Panc1 (cell line): ENCODE measurements around the gene ABAT.

ENCODE experiments used
- POLR2AphosphoS5 ChIP-seq: IDR thresholded peaks from 2 replicates; pipeline ENCODE4 v1.6.1; 2012; ENCODE audit warnings: mild to moderate bottlenecking, low read depth, low read length, moderate library complexity
- TF ChIP-seq, protein P1 (sequence below): fragments of 450-650 bp; IDR thresholded peaks from 2 replicates; pipeline ENCODE4 v1.5.1; 2017; ENCODE audit warnings: mild to moderate bottlenecking

DNA sequence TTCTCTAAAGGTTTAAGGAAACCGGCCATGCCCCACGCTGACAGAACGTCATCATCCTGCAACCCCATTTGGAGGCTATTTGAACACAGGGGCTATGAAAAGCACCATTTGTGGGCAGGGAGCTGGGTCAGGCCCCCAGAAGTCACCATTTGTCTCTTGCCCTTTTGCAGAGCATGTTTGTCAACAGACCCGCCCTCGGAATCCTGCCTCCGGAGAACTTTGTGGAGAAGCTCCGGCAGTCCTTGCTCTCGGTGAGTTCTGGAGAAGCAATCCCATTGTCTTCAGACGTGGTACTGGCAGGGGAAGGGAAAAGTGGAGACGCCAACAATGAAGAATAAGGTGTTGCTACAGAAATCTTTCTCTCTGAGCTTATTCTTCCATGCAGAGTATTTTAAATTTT, 89.5 kb downstream of the ABAT start:
- TF ChIP-seq, protein P1, sequence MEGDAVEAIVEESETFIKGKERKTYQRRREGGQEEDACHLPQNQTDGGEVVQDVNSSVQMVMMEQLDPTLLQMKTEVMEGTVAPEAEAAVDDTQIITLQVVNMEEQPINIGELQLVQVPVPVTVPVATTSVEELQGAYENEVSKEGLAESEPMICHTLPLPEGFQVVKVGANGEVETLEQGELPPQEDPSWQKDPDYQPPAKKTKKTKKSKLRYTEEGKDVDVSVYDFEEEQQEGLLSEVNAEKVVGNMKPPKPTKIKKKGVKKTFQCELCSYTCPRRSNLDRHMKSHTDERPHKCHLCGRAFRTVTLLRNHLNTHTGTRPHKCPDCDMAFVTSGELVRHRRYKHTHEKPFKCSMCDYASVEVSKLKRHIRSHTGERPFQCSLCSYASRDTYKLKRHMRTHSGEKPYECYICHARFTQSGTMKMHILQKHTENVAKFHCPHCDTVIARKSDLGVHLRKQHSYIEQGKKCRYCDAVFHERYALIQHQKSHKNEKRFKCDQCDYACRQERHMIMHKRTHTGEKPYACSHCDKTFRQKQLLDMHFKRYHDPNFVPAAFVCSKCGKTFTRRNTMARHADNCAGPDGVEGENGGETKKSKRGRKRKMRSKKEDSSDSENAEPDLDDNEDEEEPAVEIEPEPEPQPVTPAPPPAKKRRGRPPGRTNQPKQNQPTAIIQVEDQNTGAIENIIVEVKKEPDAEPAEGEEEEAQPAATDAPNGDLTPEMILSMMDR, result no peak
- no peak for TF ChIP-seq POLR2AphosphoS5
